HG03139 (cell line): ENCODE results near the gene ZC3H12C.
A peak's percentile ranks its signal among the peaks of the same experiment; 100 is the strongest.
"Not testable (repeated sequence)": the region's sequence is repeated elsewhere in the genome, so short reads cannot be mapped to it uniquely, and the experiment has no call there.

ENCODE experiments used
- ATAC-seq: cut with Tn5 transposase; IDR thresholded peaks from one replicate; pipeline ENCODE4 v1.9.1; 2021; ENCODE audit not compliant: unreplicated experiment

ZC3H12C gene

GRCh38 chr11:110176366-110177085, 83.3 kb downstream of the ZC3H12C start:
- ATAC-seq = no peak

- no peak for ATAC-seq
Measured at GRCh38 chr11:110177086-110177456, 83.9 kb downstream of the ZC3H12C start.

GRCh38 chr11:110179064-110179463, 85.9 kb downstream of the ZC3H12C start:
- no peak for ATAC-seq

GRCh38 chr11:110182886-110183285, 89.7 kb downstream of the ZC3H12C start:
- no peak for ATAC-seq

- ATAC-seq = no peak
Measured at GRCh38 chr11:110184456-110184855, 91.3 kb downstream of the ZC3H12C start.

- no peak for ATAC-seq
Measured at GRCh38 chr11:110185121-110185591, 92.0 kb downstream of the ZC3H12C start.

GRCh38 chr11:110185599-110185998, 92.4 kb downstream of the ZC3H12C start:
- ATAC-seq = no peak

- no peak for ATAC-seq
Measured at GRCh38 chr11:110186456-110186855, 93.3 kb downstream of the ZC3H12C start.

- no peak for ATAC-seq
Measured at GRCh38 chr11:110186867-110187266, 93.7 kb downstream of the ZC3H12C start.

GRCh38 chr11:110187731-110188130, 94.5 kb downstream of the ZC3H12C start:
- no peak for ATAC-seq

- no peak for ATAC-seq
Measured at GRCh38 chr11:110190885-110191284, 97.7 kb downstream of the ZC3H12C start.

- peak; percentile 72 for ATAC-seq
Measured at GRCh38 chr11:110192604-110193282, 99.6 kb downstream of the ZC3H12C start.

GRCh38 chr11:110194211-110194766, 101.1 kb downstream of the ZC3H12C start:
- not testable (repeated sequence) for ATAC-seq

- no peak for ATAC-seq
Measured at GRCh38 chr11:110196241-110196754, 103.1 kb downstream of the ZC3H12C start.

GRCh38 chr11:110196884-110197420, 103.8 kb downstream of the ZC3H12C start:
- no peak for ATAC-seq

- no peak for ATAC-seq
Measured at GRCh38 chr11:110198031-110198729, 105.0 kb downstream of the ZC3H12C start.

GRCh38 chr11:110199184-110199981, 106.2 kb downstream of the ZC3H12C start:
- ATAC-seq = no peak

- no peak for ATAC-seq
Measured at GRCh38 chr11:110200241-110200640, 107.0 kb downstream of the ZC3H12C start.

GRCh38 chr11:110200836-110201235, 107.6 kb downstream of the ZC3H12C start:
- no peak for ATAC-seq

GRCh38 chr11:110207123-110207522, 113.9 kb downstream of the ZC3H12C start:
- ATAC-seq = no peak
